Stimulated activated naive CD8-positive, alpha-beta T cell treated with anti-CD3 and anti-CD28 coated beads, Interleukin-15, amount 100 ng/mL, for 72 hours (primary cell): ENCODE measurements around the gene R3HDM4.
"Not testable (repeated sequence)": the region's sequence is repeated elsewhere in the genome, so short reads cannot be mapped to it uniquely, and the experiment has no call there.

ENCODE experiments used
- ATAC-seq: fragments of 150-1000 bp; cut with Tn5 transposase; 2 replicates; pipeline ENCODE4 v1.10.0; 2021; ENCODE audit warnings: mild to moderate bottlenecking, moderate library complexity
- DNase-seq, 2 donors: peaks; one replicate each; pipeline ENCODE4 v3.0.0; 2021 to 2022
- H3K27ac Mint-ChIP-seq, 2 donors: one replicate each; pipeline ENCODE4 v1.8.0; 2022; ENCODE audit warnings: mild to moderate bottlenecking in 2 of 2, mixed read lengths in 2 of 2, moderate library complexity in 2 of 2
- H3K27me3 Mint-ChIP-seq: one replicate; pipeline ENCODE4 v1.8.0; 2022; ENCODE audit warnings: mixed read lengths
- H3K4me1 Mint-ChIP-seq: one replicate; pipeline ENCODE4 v1.8.0; 2022; ENCODE audit warnings: mild to moderate bottlenecking, mixed read lengths
- H3K4me3 Mint-ChIP-seq, 2 donors: one replicate each; pipeline ENCODE4 v1.8.0; 2022; ENCODE audit warnings: mild to moderate bottlenecking in 2 of 2, mixed read lengths in 2 of 2, moderate library complexity in 1 of 2
- H3K9me3 Mint-ChIP-seq, 2 donors: one replicate each; pipeline ENCODE4 v1.8.0; 2022; ENCODE audit warnings: mixed read lengths in 2 of 2

Gene R3HDM4

DNA sequence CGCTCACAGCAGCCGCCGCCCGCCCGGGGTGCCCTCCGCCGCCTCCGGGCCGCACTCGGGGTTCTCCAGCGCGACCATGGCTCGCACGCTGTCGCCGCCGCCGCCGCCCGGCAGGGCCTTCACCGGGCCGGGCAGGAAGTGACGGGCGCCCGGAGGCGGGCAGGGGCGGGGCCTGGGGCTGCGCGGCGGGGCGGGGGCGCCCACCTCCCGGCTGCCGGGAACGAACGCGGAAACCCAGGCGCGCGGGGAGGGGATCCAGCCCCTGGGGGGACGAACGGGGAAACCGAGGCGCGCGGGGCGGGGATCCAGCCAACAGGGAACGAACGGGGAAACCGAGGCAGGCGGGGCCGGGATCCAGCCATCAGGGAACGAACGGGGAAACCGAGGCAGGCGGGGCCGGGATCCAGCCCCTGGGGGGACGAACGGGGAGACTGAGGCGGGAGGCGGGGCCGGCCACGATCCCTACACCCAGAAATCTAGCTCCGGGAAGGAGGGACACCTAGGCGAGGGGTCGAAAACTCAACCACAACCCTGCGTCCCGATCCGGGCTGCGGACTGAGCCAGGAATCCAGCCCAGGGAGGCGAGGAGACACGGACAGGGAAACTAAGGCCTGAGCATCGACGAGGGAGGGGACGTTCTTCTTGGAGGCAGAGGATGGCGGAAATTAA, at the start of gene R3HDM4:
Gene R3HDM4 (minus strand): TSS at position 140 of the 669 bp plus-strand sequence. CDS start 62 bp downstream, at position 78.
- Mint-ChIP-seq H3K4me1 (peaks cover 37% of the 10 kb centered on the region), H3K4me3 (peak within 1 kb of the TSS; percentile 86 to 95), H3K27me3 (peaks cover 5% of the 10 kb centered on the region), H3K9me3 (no peaks in the 10 kb centered on the region), H3K27ac (peak within 1 kb of the TSS; percentile 94 to 99)
- peak; percentile 74 for ATAC-seq
- DNase-seq: peak; percentile 76 to 77

DNA sequence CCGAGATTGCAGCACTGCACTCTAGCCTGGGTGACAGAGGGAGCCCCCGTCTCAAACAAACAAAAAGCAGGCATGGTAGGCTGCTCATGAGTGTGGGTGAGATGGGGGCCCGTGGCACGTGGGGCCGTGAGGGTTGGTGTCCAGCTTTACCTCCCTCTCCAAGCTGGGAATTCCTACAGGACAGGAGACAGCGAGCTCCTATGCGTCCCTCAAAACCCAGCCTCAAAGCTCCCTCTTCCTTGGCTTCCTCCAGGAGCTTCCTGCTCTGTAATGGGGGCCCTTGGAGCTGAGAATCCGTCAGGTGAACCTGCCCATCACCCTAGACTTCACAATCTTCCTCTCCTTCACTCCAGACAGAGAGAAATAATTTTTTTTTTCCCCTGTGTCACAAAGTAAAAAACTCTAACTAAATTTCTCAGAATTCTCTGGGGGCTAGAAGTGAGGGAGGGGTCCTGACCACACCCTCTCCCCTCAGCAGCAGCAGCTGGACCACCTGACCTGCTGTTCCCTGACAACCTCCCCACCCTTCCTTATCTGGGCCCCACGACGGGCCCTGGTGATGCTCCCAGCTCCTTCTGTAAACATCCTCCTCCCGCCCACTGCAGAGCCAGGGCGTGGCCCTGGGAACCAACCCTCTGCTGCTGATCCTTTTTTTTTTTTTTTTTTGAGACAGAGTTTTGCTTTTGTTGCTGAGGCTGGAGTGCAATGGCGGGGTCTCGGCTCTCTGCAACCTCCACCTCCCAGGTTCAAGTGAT, 49.0 kb upstream of the R3HDM4 start:
- no peak overlapping the region for H3K4me3 Mint-ChIP-seq
- DNase-seq: no peak
- peaks cover 4 to 10% of the 10 kb centered on the region in 2 donors for H3K9me3 Mint-ChIP-seq
- H3K27ac Mint-ChIP-seq: peak overlapping the region in 1 of 2 donors; percentile 5
- H3K27me3 Mint-ChIP-seq: no peaks in the 10 kb centered on the region
- no peak for ATAC-seq
- H3K4me1 Mint-ChIP-seq: peaks cover 10% of the 10 kb centered on the region

DNA sequence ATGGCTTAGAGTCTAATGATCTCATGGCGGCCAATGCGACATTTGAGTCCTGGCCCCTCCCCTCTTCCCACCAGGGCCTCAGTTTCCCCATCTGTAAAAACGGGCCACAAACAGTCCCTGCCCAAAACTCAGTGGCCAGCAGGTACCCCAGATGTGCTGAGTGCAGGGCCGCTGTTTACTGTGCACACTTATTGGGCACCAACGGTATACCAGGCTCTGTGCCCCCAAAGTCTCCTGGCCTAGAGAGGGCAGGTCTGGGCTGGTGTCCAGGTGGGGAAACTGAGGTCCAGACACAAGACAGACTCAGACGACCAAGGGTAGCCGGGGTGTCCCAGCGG, 47.6 kb upstream of the R3HDM4 start:
- H3K4me3 Mint-ChIP-seq: no peak overlapping the region
- no peak overlapping the region for H3K27ac Mint-ChIP-seq
- peaks cover 4 to 10% of the 10 kb centered on the region in 2 donors for H3K9me3 Mint-ChIP-seq
- no peak for DNase-seq
- H3K27me3 Mint-ChIP-seq: no peaks in the 10 kb centered on the region
- peaks cover 10% of the 10 kb centered on the region for H3K4me1 Mint-ChIP-seq
- ATAC-seq: no peak

DNA sequence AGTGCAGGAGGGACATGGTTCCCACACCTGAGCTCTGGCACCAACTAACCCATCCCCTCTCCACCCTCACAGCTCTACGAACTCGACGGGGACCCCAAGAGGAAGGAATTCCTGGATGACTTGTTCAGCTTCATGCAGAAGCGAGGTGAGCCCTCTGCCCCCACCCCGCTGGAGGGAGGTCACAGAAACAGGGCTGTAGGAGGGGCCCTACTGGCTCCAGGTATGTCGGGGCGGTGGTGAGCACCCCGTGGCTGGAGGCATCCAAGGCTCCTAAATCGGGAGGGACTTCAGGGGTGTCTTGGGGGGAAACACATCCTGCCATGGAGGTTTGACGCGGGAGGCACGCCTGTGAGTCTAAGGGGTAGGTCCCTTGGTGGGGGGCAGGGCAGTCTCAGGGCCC, 47.0 kb upstream of the R3HDM4 start:
- DNase-seq: no peak
- peaks cover 10% of the 10 kb centered on the region for H3K4me1 Mint-ChIP-seq
- no peak overlapping the region for H3K4me3 Mint-ChIP-seq
- ATAC-seq: no peak
- no peaks in the 10 kb centered on the region for H3K27me3 Mint-ChIP-seq
- H3K27ac Mint-ChIP-seq: no peak overlapping the region
- peaks cover 1 to 6% of the 10 kb centered on the region in 2 donors for H3K9me3 Mint-ChIP-seq

DNA sequence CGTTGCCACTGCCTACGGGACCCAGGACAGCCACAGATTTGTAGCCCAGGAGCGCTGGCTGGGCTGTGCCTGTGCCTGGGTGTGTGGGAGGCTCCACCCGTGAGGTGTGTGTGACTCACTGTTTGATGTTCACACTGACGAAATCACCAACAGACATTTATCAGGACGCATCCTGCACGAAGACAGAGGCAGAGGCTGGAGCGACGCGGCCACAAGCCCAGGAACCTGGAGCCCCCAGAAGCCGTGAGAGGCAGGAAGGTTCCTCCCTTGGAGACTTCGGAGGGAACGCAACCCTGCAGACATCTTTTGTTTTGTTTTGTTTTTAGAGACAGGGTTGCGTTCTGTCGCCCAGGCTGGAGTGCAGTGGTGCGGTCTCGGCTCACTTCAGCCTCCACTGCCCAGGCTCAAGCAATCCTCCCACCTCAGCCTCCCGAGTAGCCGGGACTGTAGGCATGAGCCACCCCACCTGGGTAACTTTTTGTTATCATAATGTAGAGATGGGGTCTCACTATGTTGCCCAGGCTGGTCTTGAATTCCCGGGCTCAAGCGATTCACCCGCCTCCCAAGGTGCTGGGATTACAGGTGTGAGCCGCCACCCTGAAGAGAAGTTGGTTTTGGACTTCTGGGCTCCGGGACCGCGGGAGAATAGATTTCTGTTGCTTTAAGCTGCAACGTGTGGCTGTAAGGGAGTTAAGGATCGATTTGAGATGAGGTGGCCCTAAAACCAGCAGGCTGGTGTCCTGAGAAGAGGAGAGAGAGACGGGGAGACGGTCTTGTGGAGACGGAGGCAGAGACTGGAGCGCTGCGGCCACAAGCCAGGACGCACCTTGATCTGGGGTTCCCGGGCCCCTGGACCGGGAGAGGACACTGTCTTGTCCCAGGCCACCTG, 46.2 kb upstream of the R3HDM4 start:
- H3K27ac Mint-ChIP-seq: no peak overlapping the region
- DNase-seq: no peak

DNA sequence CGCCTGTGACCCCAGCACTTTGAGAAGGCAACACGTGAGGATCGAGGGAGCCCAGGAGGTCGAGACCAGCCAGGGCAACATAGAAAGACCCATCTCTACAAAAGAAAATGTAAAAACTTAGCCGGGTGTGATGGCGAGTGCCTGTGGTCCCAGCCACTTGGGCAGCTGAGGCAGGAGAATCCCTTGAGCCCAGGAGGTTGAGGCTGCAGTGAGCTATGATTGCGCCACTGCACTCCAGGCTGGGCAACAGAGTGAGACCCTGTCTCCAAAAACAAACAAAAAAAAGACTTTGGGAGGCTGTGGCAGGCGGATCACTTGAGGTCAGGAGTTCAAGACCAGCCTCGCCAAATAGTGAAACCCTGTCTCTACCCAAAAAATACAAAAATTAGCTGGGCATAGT, 44.6 kb upstream of the R3HDM4 start:
- H3K4me1 Mint-ChIP-seq: peaks cover 30% of the 10 kb centered on the region
- ATAC-seq, DNase-seq, H3K27me3 Mint-ChIP-seq, H3K27ac Mint-ChIP-seq, H3K4me3 Mint-ChIP-seq, H3K9me3 Mint-ChIP-seq: not testable (repeated sequence)

More for the DNA sequence above, 46.2 kb upstream of the R3HDM4 start:
- no peaks in the 10 kb centered on the region for H3K27me3 Mint-ChIP-seq
- ATAC-seq: peak; percentile 58
- no peaks in the 10 kb centered on the region for H3K9me3 Mint-ChIP-seq
- H3K4me1 Mint-ChIP-seq: peaks cover 15% of the 10 kb centered on the region
- H3K4me3 Mint-ChIP-seq: no peak overlapping the region

DNA sequence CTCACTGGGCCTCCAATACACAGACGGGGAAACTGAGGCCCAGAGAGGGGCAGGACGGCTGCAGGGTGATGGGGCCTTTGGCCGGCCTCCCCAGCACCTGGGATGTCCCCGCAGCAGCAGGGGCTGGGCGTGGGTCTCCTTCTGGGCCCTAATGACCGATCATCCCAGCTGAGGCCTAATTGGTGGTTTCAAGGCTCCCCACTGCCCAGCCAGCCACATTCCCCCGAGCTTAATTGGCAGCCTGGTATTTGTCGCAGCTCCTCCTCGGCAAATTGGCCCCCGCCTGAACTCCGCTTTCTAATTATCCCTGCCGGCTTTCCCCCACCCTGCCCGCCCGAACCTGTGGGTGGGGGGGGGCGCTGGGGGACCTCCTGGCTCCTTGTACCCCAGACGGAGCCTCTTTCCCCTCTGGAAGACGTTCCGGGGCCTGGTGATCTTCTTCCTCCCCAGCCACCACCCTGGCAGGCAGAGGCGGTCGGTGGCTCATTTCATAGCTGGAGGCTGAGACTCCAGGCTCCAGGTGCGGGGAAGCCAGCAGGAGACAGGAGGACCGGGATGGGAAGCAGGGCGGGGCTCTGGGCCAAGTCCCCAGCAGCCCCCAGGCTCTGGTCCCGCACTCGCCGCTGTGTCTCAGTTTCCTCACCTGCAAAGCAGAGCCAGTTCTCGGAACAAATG, 43.9 kb upstream of the R3HDM4 start:
- peaks cover 26% of the 10 kb centered on the region for H3K4me1 Mint-ChIP-seq
- H3K9me3 Mint-ChIP-seq: no peaks in the 10 kb centered on the region
- DNase-seq: no peak
- ATAC-seq: no peak
- no peak overlapping the region for H3K4me3 Mint-ChIP-seq
- H3K27ac Mint-ChIP-seq: no peak overlapping the region
- no peaks in the 10 kb centered on the region for H3K27me3 Mint-ChIP-seq

DNA sequence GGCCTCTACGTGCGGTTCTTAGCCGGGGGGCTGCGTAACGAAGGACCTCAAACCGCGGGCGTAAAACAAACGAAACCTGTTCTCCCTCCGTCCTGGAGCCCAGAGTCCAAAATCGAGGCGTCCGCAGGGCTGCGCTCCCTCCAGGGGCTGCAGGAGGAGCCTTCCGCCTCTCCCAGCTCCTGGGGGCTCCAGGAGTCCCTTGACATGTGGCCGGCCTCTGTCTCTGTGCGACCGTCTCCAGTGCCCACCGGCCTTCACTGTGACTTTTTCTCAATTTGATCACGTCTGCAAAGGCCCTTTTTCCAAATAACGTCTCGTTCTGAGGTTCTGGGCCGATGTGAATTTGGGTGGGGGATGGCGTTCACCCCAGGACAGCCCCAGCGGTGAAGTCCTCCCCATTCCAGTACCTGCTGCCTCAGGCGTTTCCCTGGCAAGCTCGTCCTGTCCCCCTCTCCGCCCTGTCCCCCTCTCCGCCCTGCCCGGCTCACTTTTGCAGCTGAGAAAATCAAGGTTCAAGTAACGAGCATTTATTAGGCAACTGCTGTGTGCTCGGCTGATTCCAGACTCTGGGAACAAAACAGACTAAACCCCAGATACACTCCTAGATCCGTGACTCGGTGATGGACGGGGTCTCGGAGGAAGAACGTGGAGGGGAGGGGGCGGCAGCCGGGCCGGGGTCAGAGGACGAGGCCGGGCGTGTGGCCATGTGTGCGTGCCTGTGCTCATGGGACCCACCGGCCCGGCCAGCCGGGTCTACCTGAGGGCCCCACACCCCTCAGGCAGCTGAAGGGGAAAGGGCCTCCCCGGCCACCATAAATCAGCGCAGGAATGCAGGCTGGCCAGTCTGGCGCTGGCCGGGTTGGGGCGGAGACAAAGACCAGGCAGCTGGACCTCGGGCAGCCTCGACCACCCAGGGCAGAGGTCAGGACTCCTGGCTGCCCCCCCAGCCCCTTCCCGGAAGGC, 43.1 kb upstream of the R3HDM4 start:
- Mint-ChIP-seq H3K4me3 (no peak overlapping the region), H3K27ac (no peak overlapping the region), H3K9me3 (no peaks in the 10 kb centered on the region), H3K4me1 (peaks cover 25% of the 10 kb centered on the region), H3K27me3 (no peaks in the 10 kb centered on the region)
- DNase-seq (no peak), ATAC-seq (no peak)

DNA sequence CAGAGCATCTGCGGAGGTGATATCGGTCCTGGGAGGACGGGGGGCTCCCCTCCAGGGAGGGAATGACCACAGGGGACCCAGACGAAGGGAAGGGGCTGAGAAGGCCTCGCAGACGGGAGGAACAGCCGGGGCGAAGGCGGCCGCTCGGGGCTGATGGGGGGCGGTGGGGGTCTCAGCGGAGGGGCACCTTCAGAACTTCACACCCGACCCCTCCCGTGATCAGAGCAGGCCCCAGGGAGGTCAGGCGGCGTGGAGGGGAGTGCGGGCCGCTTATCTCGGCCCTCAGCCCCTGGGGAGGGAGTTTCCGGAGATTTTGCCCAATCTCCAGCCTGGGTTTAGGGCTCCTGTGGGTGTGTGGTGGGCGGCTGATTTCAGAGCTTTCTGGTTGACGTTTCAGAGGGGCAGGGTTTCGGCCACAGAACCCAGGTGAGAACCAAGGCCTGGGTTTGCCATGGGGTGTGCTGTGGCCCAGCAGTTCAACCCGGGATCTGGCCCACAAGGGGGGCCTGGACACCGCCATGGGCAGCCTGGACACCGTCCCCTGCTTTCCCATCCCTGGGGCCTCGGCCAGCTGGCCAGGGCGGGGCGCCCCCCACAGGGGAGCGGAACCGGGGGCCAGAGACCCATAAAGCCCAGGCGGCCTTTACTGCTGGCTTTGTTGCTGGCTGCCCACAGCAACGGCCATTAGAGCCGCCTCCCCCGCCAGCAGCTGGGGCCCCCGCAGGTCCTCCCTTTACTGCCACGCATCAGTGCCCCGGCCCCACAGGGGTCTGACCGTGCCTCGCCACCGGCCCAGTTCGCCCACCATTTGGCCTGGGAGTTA, 41.9 kb upstream of the R3HDM4 start:
- Mint-ChIP-seq H3K27me3 (no peaks in the 10 kb centered on the region), H3K9me3 (no peaks in the 10 kb centered on the region), H3K27ac (no peak overlapping the region), H3K4me3 (no peak overlapping the region), H3K4me1 (peaks cover 25% of the 10 kb centered on the region)
- DNase-seq: no peak
- no peak for ATAC-seq

DNA sequence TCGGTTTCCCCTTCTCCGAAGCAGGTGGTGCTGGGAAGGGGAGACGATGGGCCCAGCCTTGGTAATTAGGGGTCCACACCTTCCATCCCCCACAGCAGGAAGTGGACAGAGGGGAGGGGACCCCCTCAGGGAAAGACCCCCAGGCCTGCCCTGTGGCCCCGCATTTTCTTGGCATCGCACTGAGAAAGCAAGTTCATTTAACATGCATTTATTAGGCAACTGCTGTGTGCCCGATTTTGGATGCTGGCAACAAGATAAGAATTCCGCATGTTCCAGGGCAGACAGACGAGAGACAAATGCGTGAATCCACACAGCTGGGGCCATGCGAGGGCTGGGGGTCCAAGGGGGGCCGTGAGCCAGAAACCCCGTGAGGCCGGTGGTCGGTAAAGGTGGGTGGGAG, 41.3 kb upstream of the R3HDM4 start:
- no peaks in the 10 kb centered on the region for H3K9me3 Mint-ChIP-seq
- H3K4me3 Mint-ChIP-seq: no peak overlapping the region
- DNase-seq (no peak), ATAC-seq (no peak)
- peaks cover 25% of the 10 kb centered on the region for H3K4me1 Mint-ChIP-seq
- H3K27ac Mint-ChIP-seq: no peak overlapping the region
- no peaks in the 10 kb centered on the region for H3K27me3 Mint-ChIP-seq

DNA sequence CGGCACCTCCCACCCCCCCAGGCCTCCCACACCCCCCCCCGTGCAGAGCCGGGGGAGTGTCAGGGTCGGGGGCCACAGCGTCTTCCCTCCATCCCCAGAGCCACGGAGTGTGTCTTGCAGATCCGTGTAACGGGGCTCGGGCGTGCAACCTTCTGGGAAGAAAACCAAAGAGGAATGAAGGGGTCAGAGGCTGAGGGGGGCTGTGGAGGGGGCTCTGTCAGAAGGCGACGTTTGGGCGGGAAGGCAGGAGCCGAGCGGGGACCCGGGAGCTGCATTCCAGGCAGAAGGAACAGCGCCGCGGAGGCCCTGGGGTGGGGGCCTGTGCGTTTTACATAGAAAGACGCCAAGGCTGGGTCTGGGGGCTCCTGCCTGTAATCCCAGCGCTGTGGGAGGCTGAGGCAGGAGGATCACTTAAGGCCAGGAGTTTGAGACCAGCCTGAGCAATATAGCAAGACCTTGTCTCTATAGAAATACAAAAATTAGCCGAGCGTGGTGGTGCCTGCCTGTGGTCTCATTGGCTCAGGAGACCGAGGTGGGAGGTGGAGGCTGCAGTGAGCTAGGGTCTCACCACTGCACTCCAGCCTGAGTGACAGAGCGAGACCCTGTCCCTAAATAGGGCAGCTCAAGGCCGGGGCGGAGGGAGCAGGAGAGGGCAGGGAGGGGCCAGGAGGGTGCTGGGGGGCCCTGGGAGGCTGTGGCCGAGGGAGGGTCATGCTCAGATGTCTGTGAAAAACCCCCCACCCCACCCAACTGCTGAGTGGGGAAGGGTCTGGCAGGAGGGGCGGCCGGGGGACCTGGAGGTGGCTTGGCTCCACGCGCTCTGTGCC, 40.6 kb upstream of the R3HDM4 start:
- Mint-ChIP-seq H3K27ac (no peak overlapping the region), H3K4me3 (no peak overlapping the region), H3K4me1 (peaks cover 21% of the 10 kb centered on the region), H3K27me3 (no peaks in the 10 kb centered on the region), H3K9me3 (no peaks in the 10 kb centered on the region)
- ATAC-seq: no peak
- DNase-seq: no peak

DNA sequence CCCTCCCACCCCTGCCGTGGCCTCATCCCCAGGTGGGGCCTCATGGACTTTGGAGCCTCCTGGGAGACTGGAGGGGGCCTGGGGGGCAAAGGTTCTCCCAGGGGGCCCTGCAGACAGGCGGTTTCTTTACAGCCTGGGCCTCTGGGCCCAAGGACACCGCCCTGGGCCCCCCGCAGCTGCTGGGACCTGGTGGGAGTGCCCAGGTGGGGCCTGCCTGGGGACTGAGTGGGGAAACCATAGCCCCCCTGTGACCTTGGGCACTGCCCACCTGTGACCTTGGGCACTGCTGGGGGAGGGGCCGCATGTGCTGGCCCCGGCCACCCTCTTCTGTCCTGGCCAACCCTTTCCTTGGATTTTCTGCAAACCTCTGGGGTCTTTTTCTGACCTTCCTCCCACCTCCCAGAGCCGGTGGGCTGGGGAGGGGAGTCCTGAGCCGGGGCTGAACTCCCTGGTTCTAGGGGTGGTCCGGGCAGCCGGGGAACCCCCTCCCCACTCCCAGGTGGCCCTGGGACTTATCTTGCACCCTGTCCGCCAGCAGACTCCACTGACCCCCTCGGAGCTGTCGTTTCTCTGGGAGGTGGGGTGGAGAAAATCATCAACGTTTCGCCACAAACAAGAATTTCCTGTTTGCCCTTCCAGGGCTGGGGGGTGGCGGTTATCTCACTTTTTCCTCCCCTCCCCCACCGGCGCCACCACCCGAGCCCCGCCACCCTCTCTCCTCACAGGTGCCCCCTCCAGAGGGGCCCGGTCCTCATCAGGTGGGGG, 39.8 kb upstream of the R3HDM4 start:
- Mint-ChIP-seq H3K27me3 (no peaks in the 10 kb centered on the region), H3K4me3 (no peak overlapping the region), H3K9me3 (no peaks in the 10 kb centered on the region), H3K27ac (peak overlapping the region in 1 of 2 donors; percentile 40), H3K4me1 (peaks cover 20% of the 10 kb centered on the region)
- DNase-seq (no peak), ATAC-seq (peak; percentile 37)
